Stomach smooth muscle (tissue), 2 donors: ENCODE results near the gene DUSP22.
"Not testable (repeated sequence)": the region's sequence is repeated elsewhere in the genome, so short reads cannot be mapped to it uniquely, and the experiment has no call there.

Source experiments
- H3K27ac ChIP-seq: one replicate; pipeline ENCODE4 v1.7.0; 2013; ENCODE audit warnings: mild to moderate bottlenecking, low read length, inconsistent platforms
- H3K27me3 ChIP-seq, 2 donors: one replicate each; pipeline ENCODE4 v1.7.0; 2013; ENCODE audit warnings: low read length in 2 of 2; ENCODE audit not compliant: insufficient read depth in 2 of 2, control insufficient read depth in 1 of 2
- H3K36me3 ChIP-seq, 2 donors: one replicate each; pipeline ENCODE4 v1.7.0; 2013; ENCODE audit warnings: low read length in 2 of 2; ENCODE audit not compliant: control insufficient read depth in 2 of 2, insufficient read depth in 2 of 2
- H3K4me1 ChIP-seq: one replicate; pipeline ENCODE4 v1.7.0; 2013; ENCODE audit warnings: low read length; ENCODE audit not compliant: control insufficient read depth, insufficient read depth
- H3K4me3 ChIP-seq, 2 donors: one replicate each; pipeline ENCODE4 v1.7.0; 2013; ENCODE audit warnings: low read length in 2 of 2
- H3K9ac ChIP-seq, 2 donors: one replicate each; pipeline ENCODE4 v1.7.0; 2013; ENCODE audit warnings: low read length in 2 of 2, mild to moderate bottlenecking in 1 of 2
- H3K9me3 ChIP-seq, 2 donors: one replicate each; pipeline ENCODE4 v1.7.0; 2013; ENCODE audit warnings: low read length in 2 of 2; ENCODE audit not compliant: control insufficient read depth in 2 of 2
- donor health status: healthy.
- donor health status: Pancreatic carcinoma.

DUSP22 gene

DNA sequence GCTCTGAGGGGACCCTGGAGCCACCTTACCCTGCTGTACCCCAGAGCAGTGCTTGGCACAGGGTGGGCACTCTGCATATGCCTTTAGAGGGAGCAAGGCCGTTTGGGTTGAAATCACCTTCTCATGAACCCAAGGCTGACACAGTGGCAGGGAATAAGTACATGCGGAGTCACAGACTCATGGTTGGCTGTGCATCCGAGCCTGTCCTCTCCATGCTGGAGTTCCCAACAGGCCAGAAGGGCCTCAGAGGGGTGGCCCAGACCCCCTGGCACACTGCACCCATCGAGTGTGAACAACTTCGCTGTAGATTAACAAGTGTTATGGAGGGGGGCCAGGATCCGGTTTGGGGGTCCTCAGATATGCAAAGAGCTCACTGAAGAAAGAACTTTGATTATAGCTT lies 78.3 kb downstream of the DUSP22 start:
- Histone ChIP-seq H3K27me3 (peaks cover 47 to 52% of the 10 kb centered on the region in 2 donors), H3K27ac (no peak overlapping the region), H3K4me1 (peaks cover 13% of the 10 kb centered on the region), H3K4me3 (no peak overlapping the region), H3K9ac (no peak overlapping the region), H3K36me3 (no peaks in the 10 kb centered on the region), H3K9me3 (no peaks in the 10 kb centered on the region)

DNA sequence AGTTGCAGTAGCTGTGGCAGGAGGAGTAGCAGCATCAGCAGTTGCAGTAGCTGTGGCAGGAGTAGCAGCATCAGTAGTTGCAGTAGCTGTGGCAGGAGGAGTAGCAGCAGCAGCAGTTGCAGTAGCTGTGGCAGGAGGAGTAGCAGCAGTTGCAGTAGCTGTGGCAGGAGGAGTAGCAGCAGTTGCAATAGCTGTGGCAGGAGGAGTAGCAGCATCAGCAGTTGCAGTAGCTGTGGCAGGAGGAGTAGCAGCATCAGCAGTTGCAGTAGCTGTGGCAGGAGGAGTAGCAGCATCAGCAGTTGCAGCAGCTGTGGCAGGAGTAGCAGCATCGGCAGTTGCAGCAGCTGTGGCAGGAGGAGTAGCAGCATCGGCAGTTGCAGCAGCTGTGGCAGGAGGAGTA lies 79.6 kb downstream of the DUSP22 start:
- not testable (repeated sequence) for H3K9ac ChIP-seq, H3K9me3 ChIP-seq, H3K4me3 ChIP-seq, H3K36me3 ChIP-seq, H3K27ac ChIP-seq
- H3K27me3 ChIP-seq: peaks cover 45 to 48% of the 10 kb centered on the region in 2 donors
- H3K4me1 ChIP-seq: peaks cover 13% of the 10 kb centered on the region

DNA sequence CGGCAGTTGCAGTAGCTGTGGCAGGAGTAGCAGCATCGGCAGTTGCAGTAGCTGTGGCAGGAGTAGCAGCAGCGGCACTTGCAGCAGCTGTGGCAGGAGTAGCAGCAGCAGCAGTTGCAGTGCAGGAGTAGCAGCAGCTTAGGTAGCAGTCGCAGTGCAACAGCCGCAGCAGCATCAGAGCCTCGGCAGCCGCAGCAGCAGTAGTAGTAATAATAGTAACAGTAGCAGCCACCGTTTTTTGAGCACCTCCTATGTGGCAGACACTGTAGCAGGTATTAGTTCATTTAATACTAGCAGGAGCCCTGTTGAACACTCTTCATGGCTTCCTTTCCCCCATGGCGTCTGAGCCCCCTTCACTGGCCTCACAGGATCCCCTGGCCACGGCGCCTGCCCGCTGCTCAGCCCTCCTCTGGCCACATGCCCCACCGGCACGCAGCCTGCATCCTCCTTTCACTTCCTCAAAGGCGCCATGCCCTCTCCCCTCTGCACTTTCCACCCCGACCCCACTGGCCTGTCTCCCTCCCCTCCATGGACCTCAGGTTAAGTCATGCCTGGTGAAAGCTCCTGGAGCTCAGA lies 80.1 kb downstream of the DUSP22 start:
- Histone ChIP-seq H3K27ac (no peak overlapping the region), H3K4me1 (peaks cover 8% of the 10 kb centered on the region), H3K27me3 (peaks cover 41 to 45% of the 10 kb centered on the region in 2 donors), H3K9ac (no peak overlapping the region), H3K36me3 (no peaks in the 10 kb centered on the region), H3K4me3 (no peak overlapping the region), H3K9me3 (no peaks in the 10 kb centered on the region)

DNA sequence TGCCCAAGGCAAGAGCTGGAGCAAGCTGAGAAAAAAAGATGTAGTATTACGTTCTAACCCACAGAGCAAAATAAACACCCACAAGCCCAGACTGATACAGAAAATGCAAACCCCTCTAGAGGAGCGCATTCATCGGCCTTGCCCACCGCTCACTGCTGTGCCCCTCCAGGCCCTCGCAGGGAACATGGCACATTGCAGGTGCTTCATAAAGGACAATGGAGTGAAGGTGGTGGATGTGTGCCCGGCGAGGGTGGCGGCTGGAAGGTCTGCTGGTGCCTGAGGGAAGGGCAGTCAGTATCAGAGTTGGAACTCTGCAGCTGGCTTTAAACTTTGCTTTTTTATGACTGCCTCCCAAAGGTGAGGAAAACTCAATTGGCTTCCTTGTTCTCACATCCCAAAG lies 80.7 kb downstream of the DUSP22 start:
- Histone ChIP-seq H3K4me3 (no peak overlapping the region), H3K9ac (no peak overlapping the region), H3K9me3 (no peaks in the 10 kb centered on the region), H3K27me3 (peaks cover 38 to 44% of the 10 kb centered on the region in 2 donors), H3K4me1 (peaks cover 8% of the 10 kb centered on the region), H3K36me3 (no peaks in the 10 kb centered on the region), H3K27ac (no peak overlapping the region)

DNA sequence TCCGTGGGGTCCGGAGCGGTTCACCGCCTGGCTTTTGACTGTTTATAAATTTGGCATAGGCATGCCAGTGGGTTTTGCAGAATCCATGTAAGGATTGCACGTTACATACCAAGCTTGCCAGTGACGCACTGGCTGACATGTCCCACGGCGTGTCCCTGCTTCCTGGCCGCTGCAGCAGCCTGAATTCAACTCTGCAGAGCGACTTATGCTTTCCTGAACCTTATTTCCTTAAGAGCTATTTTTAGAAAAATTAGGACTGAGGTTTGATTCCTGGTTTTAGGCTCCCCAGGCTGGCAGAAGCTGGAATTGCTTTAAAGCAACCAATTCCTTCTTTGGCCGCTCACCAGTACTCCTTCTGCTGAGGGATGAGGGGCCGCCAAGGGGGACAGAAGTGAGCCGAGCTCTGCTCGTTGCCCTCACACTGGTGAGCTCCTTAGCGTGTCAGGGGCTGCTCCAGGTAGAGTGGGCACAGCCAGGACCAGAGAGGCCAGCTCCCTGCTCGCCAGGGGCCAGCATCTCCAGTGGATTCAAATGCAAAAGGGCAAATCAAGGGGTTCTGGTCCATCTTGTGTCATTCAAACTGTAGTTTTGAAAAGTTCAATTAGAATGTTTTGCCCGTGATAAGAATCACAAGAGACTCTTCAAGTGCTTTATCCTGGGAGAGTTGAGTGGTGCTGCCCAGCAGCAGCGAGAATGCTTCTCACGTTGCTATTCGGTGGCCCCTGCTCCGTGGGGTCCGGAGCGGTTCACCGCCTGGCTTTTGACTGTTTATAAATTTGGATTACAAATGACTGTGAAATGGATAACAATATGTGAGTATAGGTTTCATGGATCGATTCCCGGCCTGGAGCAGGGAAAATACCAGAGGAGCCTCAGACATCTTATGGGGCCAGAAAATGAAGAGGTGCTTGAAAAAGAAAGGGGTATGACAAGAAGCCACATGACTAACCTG lies 81.8 kb downstream of the DUSP22 start:
- Histone ChIP-seq H3K27me3 (peaks cover 40 to 44% of the 10 kb centered on the region in 2 donors), H3K9me3 (no peaks in the 10 kb centered on the region), H3K4me1 (peaks cover 8% of the 10 kb centered on the region), H3K9ac (no peak overlapping the region), H3K27ac (no peak overlapping the region), H3K4me3 (peak overlapping the region in 1 of 2 donors; percentile 44), H3K36me3 (no peaks in the 10 kb centered on the region)

DNA sequence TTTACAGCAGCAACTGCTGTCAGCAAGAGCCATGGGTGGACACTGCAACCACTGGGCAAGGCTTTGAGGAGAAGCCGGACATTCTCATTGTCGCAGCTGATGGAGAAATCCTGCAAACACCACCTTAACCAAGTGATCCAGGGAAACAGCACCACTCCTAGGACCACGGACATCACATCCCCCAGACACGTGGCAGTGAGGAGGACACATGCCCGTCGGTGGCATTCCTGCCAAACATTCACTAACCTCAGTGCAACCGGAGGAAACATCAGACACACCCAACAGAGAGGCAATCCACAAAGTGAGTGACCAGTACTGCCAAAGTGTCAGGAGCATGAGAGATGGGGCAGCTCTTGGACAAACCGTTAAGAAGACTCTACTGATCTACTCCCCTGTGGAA lies 82.7 kb downstream of the DUSP22 start:
- H3K36me3 ChIP-seq: no peaks in the 10 kb centered on the region
- H3K27ac ChIP-seq: no peak overlapping the region
- H3K4me1 ChIP-seq: peaks cover 8% of the 10 kb centered on the region
- no peak overlapping the region for H3K4me3 ChIP-seq
- peaks cover 37 to 40% of the 10 kb centered on the region in 2 donors for H3K27me3 ChIP-seq
- no peak overlapping the region for H3K9ac ChIP-seq
- H3K9me3 ChIP-seq: no peaks in the 10 kb centered on the region

DNA sequence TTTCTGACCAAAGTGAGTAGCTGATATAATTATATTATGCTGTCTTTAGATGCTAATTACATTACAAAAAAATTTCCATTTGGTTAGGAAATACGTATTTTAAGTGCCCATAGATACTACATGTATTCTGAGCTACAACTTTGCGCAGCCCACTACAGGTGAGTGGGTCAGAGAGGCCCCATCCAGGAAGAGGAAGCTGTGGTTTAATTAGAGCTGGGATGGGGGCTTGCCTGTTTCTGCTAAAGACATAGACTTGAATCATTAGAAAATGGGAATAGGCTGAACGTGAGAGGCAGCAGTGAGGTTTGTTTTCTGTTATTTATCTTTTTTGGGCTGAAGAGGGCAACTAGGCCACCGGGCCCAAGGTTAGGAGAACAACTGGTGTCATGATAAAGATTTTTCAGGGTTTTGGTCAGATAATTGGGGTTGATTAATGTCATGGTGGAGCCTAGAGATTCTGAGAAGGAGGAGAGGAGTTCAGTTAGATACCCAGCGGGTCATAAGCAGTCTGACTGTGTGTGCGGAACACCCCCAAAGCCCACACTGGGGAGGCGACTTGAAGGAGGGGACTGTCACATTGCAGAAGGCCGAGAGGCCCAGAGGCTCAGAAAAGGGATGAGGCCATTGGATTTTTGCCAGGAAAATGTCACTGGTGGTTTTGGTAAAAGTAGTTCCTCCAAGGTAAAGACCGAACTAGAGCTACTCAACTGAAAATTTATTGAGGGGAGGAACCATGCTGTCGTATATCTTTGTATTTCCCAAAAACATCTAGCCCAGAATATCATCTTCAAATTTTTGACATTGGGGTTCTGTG lies 84.7 kb downstream of the DUSP22 start:
- H3K4me1 ChIP-seq: peaks cover 8% of the 10 kb centered on the region
- H3K4me3 ChIP-seq: no peak overlapping the region
- H3K27me3 ChIP-seq: peaks cover 34 to 35% of the 10 kb centered on the region in 2 donors
- H3K27ac ChIP-seq: no peak overlapping the region
- H3K36me3 ChIP-seq: no peaks in the 10 kb centered on the region
- no peaks in the 10 kb centered on the region for H3K9me3 ChIP-seq
- no peak overlapping the region for H3K9ac ChIP-seq

DNA sequence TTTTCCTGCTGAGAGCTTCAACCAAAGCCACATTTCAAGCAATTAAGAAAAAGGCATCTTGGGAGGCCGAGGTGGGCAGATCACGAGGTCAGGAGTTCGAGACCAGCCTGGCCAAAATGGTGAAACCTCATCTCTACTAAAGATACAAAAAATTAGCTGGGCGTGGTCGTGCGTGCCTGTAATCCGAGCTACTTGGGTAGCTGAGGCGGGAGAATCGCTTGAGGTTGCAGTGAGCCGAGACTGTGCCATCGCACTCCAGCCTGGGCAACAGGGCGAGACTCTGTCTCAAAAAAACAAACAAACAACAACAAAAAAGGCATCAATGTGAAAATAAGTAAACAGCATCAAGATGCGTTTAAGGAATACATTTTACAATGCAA lies 85.3 kb downstream of the DUSP22 start:
- H3K9me3 ChIP-seq, H3K4me1 ChIP-seq, H3K4me3 ChIP-seq, H3K36me3 ChIP-seq, H3K27ac ChIP-seq, H3K9ac ChIP-seq: not testable (repeated sequence)
- H3K27me3 ChIP-seq: peaks cover 30 to 31% of the 10 kb centered on the region in 2 donors

DNA sequence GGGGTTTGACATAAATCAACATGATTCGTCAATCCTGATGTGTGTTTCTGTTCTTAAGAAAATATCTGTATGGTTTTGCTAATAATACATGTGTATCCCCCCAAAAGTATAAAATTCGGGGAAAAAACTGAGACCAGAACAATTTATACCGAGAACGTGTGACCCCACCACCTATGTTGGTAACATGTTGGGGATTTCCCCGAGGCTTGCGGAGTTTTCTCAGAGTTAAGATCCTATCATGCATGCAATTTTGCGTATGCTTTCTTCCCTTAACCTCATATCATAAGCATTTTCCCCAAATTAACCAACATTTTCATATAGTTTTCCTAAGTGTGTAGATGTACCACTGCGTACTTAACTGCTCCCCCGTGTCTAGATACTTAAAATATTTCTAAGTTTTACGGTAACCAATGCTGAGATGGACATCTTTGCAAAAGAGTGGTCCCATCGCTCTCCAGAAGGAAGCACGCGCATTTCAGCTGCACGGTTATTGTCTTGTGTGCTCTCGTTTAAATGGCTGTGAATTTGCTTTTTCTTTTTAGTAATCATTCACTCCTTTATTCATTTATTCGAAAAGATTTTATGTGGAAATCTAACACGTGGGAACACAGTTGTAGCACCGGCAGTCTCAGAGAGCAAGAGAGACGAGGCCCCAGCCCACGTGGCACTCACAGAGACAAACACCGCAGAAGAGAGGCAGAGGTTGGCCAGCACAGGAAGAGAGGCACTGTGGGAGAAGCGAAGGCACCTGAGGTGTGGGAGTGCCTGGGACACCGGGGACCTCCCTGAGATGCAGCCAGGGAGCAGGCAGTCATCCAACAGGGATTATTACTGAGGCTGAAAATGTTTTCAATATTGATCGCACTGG lies 86.0 kb downstream of the DUSP22 start:
- Histone ChIP-seq H3K36me3 (no peaks in the 10 kb centered on the region), H3K9me3 (no peaks in the 10 kb centered on the region), H3K9ac (no peak overlapping the region), H3K27ac (no peak overlapping the region), H3K4me3 (no peak overlapping the region), H3K27me3 (peaks cover 24 to 26% of the 10 kb centered on the region in 2 donors), H3K4me1 (peaks cover 6% of the 10 kb centered on the region)

DNA sequence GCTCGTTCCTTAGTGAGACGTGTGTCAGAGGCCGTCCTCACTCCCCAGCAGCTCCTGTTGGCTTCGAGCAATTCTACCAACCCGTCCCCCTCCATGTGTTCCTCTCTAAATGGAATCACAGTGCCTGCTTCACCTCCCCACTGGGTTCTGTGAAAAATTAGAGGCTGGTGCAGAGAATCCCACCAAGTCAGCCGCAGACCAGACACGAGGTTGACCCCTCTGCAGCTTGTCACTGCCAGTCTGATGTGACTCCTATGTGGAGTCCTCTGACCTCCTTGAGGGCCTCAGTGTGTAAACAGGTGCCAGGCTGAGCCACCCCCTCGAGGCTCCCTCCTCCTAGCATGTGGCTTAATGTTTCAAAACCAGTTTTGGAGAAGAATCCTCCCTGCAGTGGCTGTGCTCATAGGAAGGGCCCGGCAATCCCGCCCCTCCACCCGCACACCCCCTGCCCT lies 86.7 kb downstream of the DUSP22 start:
- Histone ChIP-seq H3K9me3 (no peaks in the 10 kb centered on the region), H3K4me3 (no peak overlapping the region), H3K36me3 (no peaks in the 10 kb centered on the region), H3K27me3 (peaks cover 19 to 24% of the 10 kb centered on the region in 2 donors), H3K27ac (no peak overlapping the region), H3K4me1 (no peaks in the 10 kb centered on the region), H3K9ac (no peak overlapping the region)
